ENCODE results near the gene VCX.

DNA sequence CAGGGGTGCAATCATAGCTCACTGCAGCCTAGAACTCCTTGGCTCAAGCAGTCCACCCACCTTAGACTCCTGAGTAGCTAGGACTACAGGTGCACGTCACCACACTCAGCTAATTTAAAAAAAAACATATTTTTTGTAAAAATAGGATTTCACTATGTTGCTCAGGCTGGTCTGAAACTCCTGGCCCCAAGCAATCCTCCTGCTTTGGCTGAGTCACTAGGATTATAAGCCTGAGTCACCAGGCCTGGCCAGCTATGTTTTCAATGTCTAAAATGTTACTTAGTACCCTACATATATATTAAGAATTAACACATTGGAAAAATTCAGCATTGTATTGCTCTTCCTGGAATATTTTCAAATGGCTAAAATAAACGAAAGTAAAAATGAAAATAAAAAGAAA, 46.7 kb downstream of the VCX start:
- TF ChIP-seq, protein P1, sequence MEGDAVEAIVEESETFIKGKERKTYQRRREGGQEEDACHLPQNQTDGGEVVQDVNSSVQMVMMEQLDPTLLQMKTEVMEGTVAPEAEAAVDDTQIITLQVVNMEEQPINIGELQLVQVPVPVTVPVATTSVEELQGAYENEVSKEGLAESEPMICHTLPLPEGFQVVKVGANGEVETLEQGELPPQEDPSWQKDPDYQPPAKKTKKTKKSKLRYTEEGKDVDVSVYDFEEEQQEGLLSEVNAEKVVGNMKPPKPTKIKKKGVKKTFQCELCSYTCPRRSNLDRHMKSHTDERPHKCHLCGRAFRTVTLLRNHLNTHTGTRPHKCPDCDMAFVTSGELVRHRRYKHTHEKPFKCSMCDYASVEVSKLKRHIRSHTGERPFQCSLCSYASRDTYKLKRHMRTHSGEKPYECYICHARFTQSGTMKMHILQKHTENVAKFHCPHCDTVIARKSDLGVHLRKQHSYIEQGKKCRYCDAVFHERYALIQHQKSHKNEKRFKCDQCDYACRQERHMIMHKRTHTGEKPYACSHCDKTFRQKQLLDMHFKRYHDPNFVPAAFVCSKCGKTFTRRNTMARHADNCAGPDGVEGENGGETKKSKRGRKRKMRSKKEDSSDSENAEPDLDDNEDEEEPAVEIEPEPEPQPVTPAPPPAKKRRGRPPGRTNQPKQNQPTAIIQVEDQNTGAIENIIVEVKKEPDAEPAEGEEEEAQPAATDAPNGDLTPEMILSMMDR (IDR thresholded peaks at IDR 0.05), result no peak
- TF ChIP-seq POLR2AphosphoS5 (IDR thresholded peaks at IDR 0.05), result no peak
- no peak for TF ChIP-seq POLR2A (IDR thresholded peaks at IDR 0.05)
- no peak for TF ChIP-seq EP300 (IDR thresholded peaks at IDR 0.05)
